SK-N-SH (cell line): ENCODE results near the gene RARA. TPM values are rescaled to one million over a fixed set of nuclear protein-coding genes. Genes with fewer than 3 reads are reported as not detected.

ENCODE experiments used
- CTCF ChIA-PET: fragments of 300-600, 350-600 bp; formaldehyde crosslinking; extraction: SDS; loops from one replicate; lab custom pipeline; 2021; lab: Yijun Ruan, JAX
- POLR2A ChIA-PET: fragments of 350-600 bp; sonication (Branson Sonifier 250); formaldehyde crosslinking; extraction: SDS; loops from one replicate; lab custom pipeline; 2020; ENCODE audit warnings: antibody characterized with exemption, inconsistent platforms; lab: Yijun Ruan, JAX
- DNase-seq: peaks from one replicate; pipeline ENCODE4 v3.0.0; 2012
- H2AFZ ChIP-seq: fragments of 200-600 bp; sonication (generic); 2 replicates; pipeline ENCODE4 v1.8.1; 2016; ENCODE audit warnings: antibody characterized with exemption, mild to moderate bottlenecking, low read depth
- H3F3A ChIP-seq: fragments of 200-600 bp; sonication (generic); replicated peaks from 2 replicates; pipeline ENCODE3; 2016; ENCODE audit warnings: antibody characterized with exemption, mild to moderate bottlenecking; ENCODE audit not compliant: insufficient read depth
- H3K27ac ChIP-seq, 2 experiments: fragments of 200-500 bp in 1 of 2; fragments of 200-600 bp in 1 of 2; sonication (Bioruptor generic) in 1 of 2; sonication (generic), shearing (Covaris generic) in 1 of 2; 2 replicates each; pipeline versions ENCODE4 v1.5.1 to v1.6.1; 2014 to 2016; ENCODE audit warnings: low read depth in 2 of 2, inconsistent platforms in 1 of 2, low read length in 1 of 2, mild to moderate bottlenecking in 1 of 2, mixed read lengths in 1 of 2
- H3K27me3 ChIP-seq: fragments of 200-600 bp; sonication (generic), shearing (Covaris generic); 2 replicates; pipeline ENCODE4 v1.6.1; 2016; ENCODE audit warnings: mixed run types; ENCODE audit not compliant: insufficient read depth
- H3K36me3 ChIP-seq, 2 experiments: fragments of 200-500 bp in 1 of 2; fragments of 200-600 bp in 1 of 2; sonication (Bioruptor generic) in 1 of 2; sonication (generic) in 1 of 2; replicated peaks in 1 of 2; 2 replicates each; pipeline versions ENCODE3 to v1.5.1; 2014 to 2016; ENCODE audit warnings: low read length in 1 of 2, mild to moderate bottlenecking in 1 of 2; ENCODE audit not compliant: insufficient read depth in 2 of 2, control insufficient read depth in 1 of 2
- H3K4me1 ChIP-seq, 2 experiments: fragments of 200-500 bp in 1 of 2; fragments of 200-600 bp in 1 of 2; sonication (Bioruptor generic) in 1 of 2; sonication (generic), shearing (Covaris generic) in 1 of 2; 2 replicates each; pipeline versions ENCODE4 v1.5.1 to v1.6.1; 2014 to 2016; ENCODE audit warnings: low read depth in 1 of 2, low read length in 1 of 2, mixed run types in 1 of 2; ENCODE audit not compliant: insufficient read depth in 2 of 2, control insufficient read depth in 1 of 2
- H3K4me2 ChIP-seq: fragments of 200-600 bp; sonication (generic), shearing (Covaris generic); 2 replicates; pipeline ENCODE4 v1.6.1; 2017; ENCODE audit warnings: mixed run types
- H3K4me3 ChIP-seq, 2 experiments: fragments of 200-500 bp in 1 of 2; fragments of 200-600 bp in 1 of 2; sonication (Bioruptor generic) in 1 of 2; sonication (generic), shearing (Covaris generic) in 1 of 2; 2 replicates each; pipeline versions ENCODE4 v1.5.1 to v1.8.1; 2014 to 2016; ENCODE audit warnings: low read depth in 2 of 2, inconsistent platforms in 1 of 2, low read length in 1 of 2, mild to moderate bottlenecking in 1 of 2, mixed read lengths in 1 of 2, moderate library complexity in 1 of 2
- H3K79me2 ChIP-seq: fragments of 200-600 bp; sonication (generic); 2 replicates; pipeline ENCODE4 v1.8.1; 2017; ENCODE audit warnings: mild to moderate bottlenecking; ENCODE audit not compliant: insufficient read depth
- H3K9ac ChIP-seq: fragments of 200-600 bp; sonication (generic); 2 replicates; pipeline ENCODE4 v1.6.1; 2017; ENCODE audit warnings: mixed run types
- H3K9me2 ChIP-seq: fragments of 200-600 bp; sonication (generic); 2 replicates; pipeline ENCODE4 v1.6.1; 2017; ENCODE audit warnings: mixed run types
- H3K9me3 ChIP-seq: fragments of 200-600 bp; sonication (generic); 2 replicates; pipeline ENCODE4 v1.6.1; 2017; ENCODE audit warnings: mixed run types, mild to moderate bottlenecking, moderate library complexity
- H4K20me1 ChIP-seq: fragments of 200-600 bp; sonication (generic); 2 replicates; pipeline ENCODE4 v1.6.1; 2017; ENCODE audit warnings: mild to moderate bottlenecking, mixed run types; ENCODE audit not compliant: insufficient read depth
- CTCF ChIP-seq: fragments of 200-600 bp; sonication (generic); IDR thresholded peaks from 2 replicates; pipeline ENCODE4 v1.6.1; 2017; ENCODE audit warnings: antibody characterized with exemption, mild to moderate bottlenecking, moderate library complexity
- EP300 ChIP-seq, 2 experiments: IDR thresholded peaks; 2 replicates each; pipeline versions ENCODE4 v1.4.0 to v1.6.1; 2012; ENCODE audit warnings: borderline replicate concordance in 1 of 2, low read depth in 1 of 2, low read length in 1 of 2
- EZH2phosphoT487 ChIP-seq: fragments of 200-600 bp; sonication (generic); IDR thresholded peaks from 2 replicates; pipeline ENCODE4 v1.6.1; 2017; ENCODE audit warnings: low read depth, mixed run types, mild to moderate bottlenecking, antibody characterized with exemption, moderate library complexity, borderline replicate concordance
- FOXJ3 ChIP-seq: sonication (generic); formaldehyde crosslinking; IDR thresholded peaks from 2 replicates; pipeline ENCODE4 v1.5.1; 2020; ENCODE audit warnings: mild to moderate bottlenecking, missing genetic modification reagents
- GABPA ChIP-seq: IDR thresholded peaks from 2 replicates; pipeline ENCODE4 v1.4.0; 2012; ENCODE audit warnings: low read depth, mild to moderate bottlenecking
- GATA2 ChIP-seq: sonication (generic); formaldehyde crosslinking; IDR thresholded peaks from 2 replicates; pipeline ENCODE4 v1.5.0; 2020; ENCODE audit warnings: mild to moderate bottlenecking, missing genetic modification reagents
- RAD21 ChIP-seq: IDR thresholded peaks from 2 replicates; pipeline ENCODE4 v1.6.1; 2012; ENCODE audit warnings: mild to moderate bottlenecking, low read length
- RCOR1 ChIP-seq: fragments of 150-350 bp; IDR thresholded peaks from 2 replicates; pipeline ENCODE4 v1.6.1; 2017; ENCODE audit warnings: antibody characterized with exemption, low read length
- RFX5 ChIP-seq: IDR thresholded peaks from 2 replicates; pipeline ENCODE4 v1.6.1; 2012; ENCODE audit warnings: mild to moderate bottlenecking, improper control_type of control experiment, low read length
- RXRA ChIP-seq: IDR thresholded peaks from 2 replicates; pipeline ENCODE4 v1.4.0; 2012; ENCODE audit warnings: low read depth, mild to moderate bottlenecking, borderline replicate concordance
- SIN3A ChIP-seq: IDR thresholded peaks from 2 replicates; pipeline ENCODE4 v1.6.1; 2012; ENCODE audit warnings: low read depth, mild to moderate bottlenecking, low read length, moderate library complexity, borderline replicate concordance
- WGBS: methylation state at CpG from one replicate; pipeline ENCODE4 v1.1.6; 2017; ENCODE audit warnings: low lambda C conversion rate; 5-methylcytosine and 5-hydroxymethylcytosine counted together
- polyA plus RNA-seq, 3 experiments: library from polyadenylated mRNA; depleted of rRNA; stranded (reverse); fragments of >200 nt; gene quantifications; 2 replicates each; pipeline ENCODE4 v1.2.3, GENCODE V29; 2012
- TF ChIP-seq, protein P1 (sequence below): IDR thresholded peaks from 2 replicates; pipeline ENCODE4 v1.4.0; 2012; ENCODE audit warnings: low read depth, borderline replicate concordance
- TF ChIP-seq, protein P2 (sequence below): IDR thresholded peaks from 2 replicates; pipeline ENCODE4 v1.4.0; 2012; ENCODE audit warnings: low read depth, borderline replicate concordance
- TF ChIP-seq, protein P3 (sequence below): IDR thresholded peaks from 2 replicates; pipeline ENCODE4 v1.4.0; 2012; ENCODE audit warnings: low read depth
- TF ChIP-seq, protein P4 (sequence below): IDR thresholded peaks from 2 replicates; pipeline ENCODE4; 2012

RARA gene
- polyA plus RNA-seq, 1 of the 3 experiments (the other 2 are of a cell fraction) = 13.3 TPM

DNA sequence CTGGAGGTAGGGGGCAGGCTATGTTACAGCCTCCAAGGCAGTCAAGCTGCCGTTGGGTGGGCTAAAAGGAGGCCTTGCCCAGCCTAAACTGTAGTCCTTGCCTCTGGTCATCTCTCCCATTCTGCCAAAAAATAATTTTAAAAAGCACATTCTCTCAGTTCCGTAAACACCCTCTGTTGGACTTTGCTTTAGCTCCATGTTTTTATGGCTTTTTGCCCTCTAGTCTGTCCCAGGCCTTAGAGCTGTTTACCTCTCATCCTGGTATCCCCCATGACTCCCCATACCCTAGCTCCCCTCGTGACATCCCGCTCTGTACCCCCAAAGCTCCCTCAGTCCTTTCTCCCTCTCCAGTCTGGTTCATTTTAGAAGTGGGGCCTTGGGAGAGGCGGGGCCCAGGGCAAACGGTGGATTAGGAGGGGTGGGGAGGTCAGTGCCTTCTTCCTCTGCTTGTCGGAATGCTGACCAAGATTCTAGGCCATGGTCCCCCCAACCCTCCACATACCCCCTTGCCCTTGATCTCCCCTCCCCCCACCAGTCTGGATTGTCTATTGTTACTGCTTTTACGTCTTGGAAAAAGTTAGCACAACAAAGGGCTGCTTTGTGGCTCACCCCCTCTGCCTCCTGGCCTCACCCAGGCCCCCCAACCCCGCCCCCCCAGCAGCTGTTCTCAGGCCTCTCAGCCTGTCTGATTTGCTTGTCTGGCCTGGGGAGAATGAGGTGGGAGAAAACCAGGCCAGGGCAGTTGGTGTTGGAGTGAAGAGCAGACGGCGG lies 37.2 kb downstream of the RARA start (continued):
- TF ChIP-seq EZH2phosphoT487 (no peak), RCOR1 (no peak), RXRA (no peak), FOXJ3 (CRISPR knock-in tag) (no peak)
- TF ChIP-seq, protein P1, sequence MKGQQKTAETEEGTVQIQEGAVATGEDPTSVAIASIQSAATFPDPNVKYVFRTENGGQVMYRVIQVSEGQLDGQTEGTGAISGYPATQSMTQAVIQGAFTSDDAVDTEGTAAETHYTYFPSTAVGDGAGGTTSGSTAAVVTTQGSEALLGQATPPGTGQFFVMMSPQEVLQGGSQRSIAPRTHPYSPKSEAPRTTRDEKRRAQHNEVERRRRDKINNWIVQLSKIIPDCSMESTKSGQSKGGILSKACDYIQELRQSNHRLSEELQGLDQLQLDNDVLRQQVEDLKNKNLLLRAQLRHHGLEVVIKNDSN = no peak

DNA sequence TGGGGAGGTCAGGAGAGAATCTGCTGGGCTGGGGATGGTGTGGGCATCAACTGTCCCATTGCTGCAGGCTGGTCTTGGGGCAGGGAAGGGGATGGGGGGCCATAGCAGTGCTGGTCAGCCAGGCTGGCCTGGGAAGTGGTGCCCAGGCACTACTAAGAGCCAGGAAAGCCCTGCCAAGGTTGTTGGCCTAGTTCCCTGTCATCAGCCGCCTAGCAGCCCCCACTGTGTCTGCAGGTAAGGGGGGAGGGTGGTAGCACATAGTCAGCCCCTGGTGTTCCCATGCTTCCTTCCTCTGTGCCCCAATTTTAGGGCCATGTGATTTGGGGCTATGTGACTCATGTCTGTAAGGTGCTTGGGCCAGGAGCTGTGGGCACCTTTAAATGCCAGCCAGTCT lies 37.8 kb downstream of the RARA start:
- peak overlapping the region in 1 of 2 experiments; percentile 99; a peak in 2 of 4 replicates for H3K27ac ChIP-seq
- peak overlapping the region; percentile 97; the same call in 1 of the 2 replicates for H3K4me2 ChIP-seq

DNA sequence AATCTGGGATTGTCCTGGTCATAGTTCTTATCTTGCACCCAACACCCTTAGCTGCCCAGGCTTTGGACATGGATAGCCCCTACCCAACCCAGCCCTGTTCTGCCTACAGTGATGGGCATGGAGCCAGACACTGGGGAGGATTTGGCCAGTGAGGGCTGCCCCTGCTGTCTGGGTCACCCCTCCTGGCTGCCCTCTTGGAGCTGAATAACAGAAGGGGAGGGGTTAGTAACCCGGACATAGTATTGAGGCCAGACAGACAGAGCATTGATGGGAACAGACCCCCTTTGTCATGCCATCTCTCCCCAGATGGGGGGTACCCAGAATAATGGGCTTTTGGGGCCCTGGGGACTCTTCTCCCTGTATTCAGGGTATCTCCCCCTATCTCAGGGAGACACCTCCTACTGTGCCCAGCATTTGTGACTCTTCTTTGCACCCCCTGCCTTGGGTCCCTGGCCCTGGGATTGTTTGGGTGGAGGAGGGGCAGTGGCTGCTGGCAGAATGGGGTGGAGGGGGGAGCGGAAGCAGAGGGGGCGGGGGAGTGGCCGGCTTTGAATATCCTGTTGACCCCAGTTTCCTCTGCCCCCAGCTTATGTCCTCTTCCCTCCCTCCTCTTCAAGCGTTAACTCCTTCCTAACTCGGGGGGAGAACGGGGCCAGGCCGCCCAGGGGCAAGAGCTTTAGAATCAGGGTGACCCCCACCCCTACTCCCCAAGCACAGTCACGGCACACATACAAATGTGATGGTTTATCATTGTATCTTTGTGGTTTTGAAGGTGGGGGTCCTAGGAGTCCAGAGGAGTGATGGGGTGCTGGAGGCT lies 38.5 kb downstream of the RARA start:
- no peaks in the 10 kb centered on the region for H3K9me2 ChIP-seq
- no peaks in the 10 kb centered on the region for H3K9me3 ChIP-seq
- POLR2A ChIA-PET = interaction anchor here (1.2 to 2.5 kb wide), 3 partner anchors 30 to 40 kb away, joined by 3 to 8 read pairs (median 5); no protein-coding TSS in a partner anchor
- 79% methylated on average over 9 of the region's 9 CpGs for whole genome bisulfite sequencing
- peak; percentile 66 for TF ChIP-seq GATA2 (CRISPR knock-in tag)
- TF ChIP-seq, protein P2, sequence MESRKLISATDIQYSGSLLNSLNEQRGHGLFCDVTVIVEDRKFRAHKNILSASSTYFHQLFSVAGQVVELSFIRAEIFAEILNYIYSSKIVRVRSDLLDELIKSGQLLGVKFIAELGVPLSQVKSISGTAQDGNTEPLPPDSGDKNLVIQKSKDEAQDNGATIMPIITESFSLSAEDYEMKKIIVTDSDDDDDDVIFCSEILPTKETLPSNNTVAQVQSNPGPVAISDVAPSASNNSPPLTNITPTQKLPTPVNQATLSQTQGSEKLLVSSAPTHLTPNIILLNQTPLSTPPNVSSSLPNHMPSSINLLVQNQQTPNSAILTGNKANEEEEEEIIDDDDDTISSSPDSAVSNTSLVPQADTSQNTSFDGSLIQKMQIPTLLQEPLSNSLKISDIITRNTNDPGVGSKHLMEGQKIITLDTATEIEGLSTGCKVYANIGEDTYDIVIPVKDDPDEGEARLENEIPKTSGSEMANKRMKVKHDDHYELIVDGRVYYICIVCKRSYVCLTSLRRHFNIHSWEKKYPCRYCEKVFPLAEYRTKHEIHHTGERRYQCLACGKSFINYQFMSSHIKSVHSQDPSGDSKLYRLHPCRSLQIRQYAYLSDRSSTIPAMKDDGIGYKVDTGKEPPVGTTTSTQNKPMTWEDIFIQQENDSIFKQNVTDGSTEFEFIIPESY = no peak
- TF ChIP-seq, protein P3, sequence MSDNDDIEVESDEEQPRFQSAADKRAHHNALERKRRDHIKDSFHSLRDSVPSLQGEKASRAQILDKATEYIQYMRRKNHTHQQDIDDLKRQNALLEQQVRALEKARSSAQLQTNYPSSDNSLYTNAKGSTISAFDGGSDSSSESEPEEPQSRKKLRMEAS = no peak
- TF ChIP-seq CTCF = no peak
- no peak for TF ChIP-seq EP300 (IDR thresholded peaks at IDR 0.05; ENCODE audit: borderline replicate concordance in 1 of 2, low read depth in 1 of 2, low read length in 1 of 2)
- TF ChIP-seq RAD21 = no peak
- TF ChIP-seq SIN3A = no peak
- TF ChIP-seq RFX5 = no peak
- TF ChIP-seq, all 33 proteins: peak for 1
- Histone ChIP-seq H3K9ac (no peak overlapping the region), H3K27ac (peak overlapping the region in 1 of 2 experiments; percentile 99; a peak in 2 of 4 replicates), H3K27me3 (no peaks in the 10 kb centered on the region), H2AFZ (no peak overlapping the region), H3K36me3 (peaks cover 24 to 26% of the 10 kb centered on the region in 2 experiments), H3K4me1 (peaks cover 69 to 94% of the 10 kb centered on the region in 2 experiments), H3K79me2 (peaks cover 75% of the 10 kb centered on the region), H4K20me1 (peaks cover 57% of the 10 kb centered on the region), H3F3A (no peaks in the 10 kb centered on the region), H3K4me3 (no peak overlapping the region; a peak in 1 of 4 replicates), H3K4me2 (peak overlapping the region; percentile 97; the same call in 1 of the 2 replicates)
- peak; percentile 61 for DNase-seq
- CTCF ChIA-PET = interaction anchor here (1.0 to 57.6 kb wide), 5 partner anchors 11 to 186 kb away, joined by 4 to 1706 read pairs (median 8); partner anchors contain the start of genes CDC6 and RARA

More for the DNA sequence above, 37.8 kb downstream of the RARA start:
- DNase-seq = no peak
- Histone ChIP-seq H3K9me2 (no peaks in the 10 kb centered on the region), H3K27me3 (no peaks in the 10 kb centered on the region), H3K9ac (no peak overlapping the region), H3K4me3 (no peak overlapping the region; a peak in 1 of 4 replicates), H4K20me1 (peaks cover 57% of the 10 kb centered on the region), H3K79me2 (peaks cover 82% of the 10 kb centered on the region), H3K4me1 (peaks cover 69 to 86% of the 10 kb centered on the region in 2 experiments), H3K9me3 (no peaks in the 10 kb centered on the region), H2AFZ (no peak overlapping the region), H3F3A (no peaks in the 10 kb centered on the region), H3K36me3 (peaks cover 19 to 20% of the 10 kb centered on the region in 2 experiments)
- ChIA-PET CTCF (interaction anchor here (1.0 to 57.6 kb wide), 5 partner anchors 15 to 187 kb away, joined by 3 to 1706 read pairs (median 4); partner anchors contain the start of genes CDC6 and RARA), POLR2A (interaction anchor here (2.5 kb wide), 1 partner anchor 40 kb away, joined by 8 read pairs; no protein-coding TSS in a partner anchor)
- TF ChIP-seq GABPA = no peak
- TF ChIP-seq, protein P4, sequence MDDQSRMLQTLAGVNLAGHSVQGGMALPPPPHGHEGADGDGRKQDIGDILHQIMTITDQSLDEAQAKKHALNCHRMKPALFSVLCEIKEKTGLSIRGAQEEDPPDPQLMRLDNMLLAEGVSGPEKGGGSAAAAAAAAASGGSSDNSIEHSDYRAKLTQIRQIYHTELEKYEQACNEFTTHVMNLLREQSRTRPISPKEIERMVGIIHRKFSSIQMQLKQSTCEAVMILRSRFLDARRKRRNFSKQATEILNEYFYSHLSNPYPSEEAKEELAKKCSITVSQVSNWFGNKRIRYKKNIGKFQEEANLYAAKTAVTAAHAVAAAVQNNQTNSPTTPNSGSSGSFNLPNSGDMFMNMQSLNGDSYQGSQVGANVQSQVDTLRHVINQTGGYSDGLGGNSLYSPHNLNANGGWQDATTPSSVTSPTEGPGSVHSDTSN = no peak
- no CpG with 5 or more reads among the region's 1 CpG for WGBS
